ENCODE measurements around the gene CA9. TPM values are rescaled to one million over a fixed set of nuclear protein-coding genes. Genes with fewer than 3 reads are reported as not detected.

The CA9 gene
- total and polyA plus RNA-seq, 7 experiments from 2014 or later = 0.36 TPM; not detected in 6

DNA sequence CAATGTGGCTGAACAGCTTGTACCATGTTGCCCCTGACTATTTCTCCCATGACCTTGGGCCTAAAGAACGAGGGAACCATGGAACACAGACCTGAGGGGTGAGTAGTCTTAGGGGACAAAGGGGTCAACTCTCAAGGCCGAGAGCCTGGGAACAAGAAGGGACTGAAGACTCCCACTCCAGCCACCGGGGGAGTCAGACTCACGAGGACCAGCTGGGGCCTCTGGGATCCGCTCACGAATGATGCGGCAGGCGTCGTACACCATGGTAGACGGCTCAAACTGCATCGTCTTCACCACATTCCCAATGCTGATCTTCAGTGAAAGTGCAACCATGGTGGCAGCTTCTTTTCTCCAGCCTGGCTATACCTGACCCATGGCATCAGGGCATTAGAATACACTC, 51.6 kb downstream of the CA9 start:
- no peaks in the 10 kb centered on the region for H3K27me3 Mint-ChIP-seq

DNA sequence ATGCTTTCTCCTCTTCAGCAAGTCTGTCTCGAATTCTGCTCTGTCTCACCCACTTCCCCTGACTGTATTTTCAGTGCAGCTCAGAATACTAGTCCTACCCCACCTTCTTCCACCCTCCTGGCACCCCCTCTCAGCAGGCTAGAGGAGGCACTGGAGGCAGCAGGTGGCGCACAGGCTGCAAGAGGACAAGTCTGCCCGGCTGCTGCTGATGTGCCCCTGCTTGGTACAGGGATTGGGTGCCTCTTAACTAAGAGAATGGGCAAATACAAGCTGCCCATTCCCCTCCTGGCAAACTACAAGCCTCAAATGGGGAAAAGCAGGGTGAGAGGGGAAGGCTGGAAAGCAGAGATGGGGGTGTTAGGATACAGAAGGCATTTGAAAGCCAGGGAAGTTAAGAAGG, 53.2 kb downstream of the CA9 start:
- H3K9me3 ChIP-seq (ENCODE audit: control insufficient read depth in 2 of 3, low read length in 3 of 3) = no peaks in the 10 kb centered on the region
- Mint-ChIP-seq H3K9me3 (peaks cover 0 to 2% (median 0%) of the 10 kb centered on the region in 11 donors), H3K4me1 (peaks cover 0 to 23% (median 8%) of the 10 kb centered on the region in 7 donors), H3K36me3 (peaks cover 10 to 31% (median 21%) of the 10 kb centered on the region in 5 donors), H3K4me3 (peak overlapping the region in 7 of 10 donors; percentile 34 to 73 (median 61)), H3K27me3 (no peaks in the 10 kb centered on the region), H3K27ac (peak overlapping the region in 7 of 9 donors; percentile 28 to 92 (median 81))
- CTCF ChIA-PET = interaction anchor here (1.0 to 6.4 kb wide), 8 partner anchors 10 to 110 kb away, joined by 3 to 50 read pairs (median 5); partner anchors contain the start of genes CCDC107 and RMRP
- H3K27me3 ChIP-seq (ENCODE audit: control insufficient read depth in 2 of 2, insufficient read depth in 2 of 2, low read length in 2 of 2) = no peaks in the 10 kb centered on the region
- H3K4me1 ChIP-seq (ENCODE audit: control insufficient read depth in 2 of 2, insufficient read depth in 2 of 2, low read length in 2 of 2) = peaks cover 44 to 46% of the 10 kb centered on the region in 2 donors
- intact Hi-C loops (cut with micrococcal nuclease) = no loop called here
- peak; percentile 62 for ATAC-seq
- H3K36me3 ChIP-seq (ENCODE audit: control insufficient read depth in 2 of 3, insufficient read depth in 3 of 3, low read length in 3 of 3) = peaks cover 19 to 38% (median 30%) of the 10 kb centered on the region in 3 experiments
- POLR2A ChIA-PET = interaction anchor here (0.7 to 3.3 kb wide), 8 partner anchors 9 to 1088 kb away, joined by 3 to 22 read pairs (median 4); partner anchors contain the start of genes CCDC107, GBA2, RGP1 and RMRP
- peak overlapping the region; percentile 46 for H3K27ac ChIP-seq (ENCODE audit: low read depth, low read length)
- no peak overlapping the region for H3K4me3 ChIP-seq (ENCODE audit: low read length)
- DNase-seq = peak in 7 of 9 donors; percentile 37 to 61 (median 52)

More for the DNA sequence above, 51.6 kb downstream of the CA9 start:
- H3K36me3 ChIP-seq (ENCODE audit: control insufficient read depth in 2 of 3, insufficient read depth in 3 of 3, low read length in 3 of 3) = peaks cover 27 to 53% (median 45%) of the 10 kb centered on the region in 3 experiments
- intact Hi-C loops (cut with micrococcal nuclease) = no loop called here
- H3K27ac ChIP-seq (ENCODE audit: low read depth, low read length) = no peak overlapping the region
- H3K4me3 ChIP-seq (ENCODE audit: low read length) = no peak overlapping the region
- H3K9me3 Mint-ChIP-seq = peaks cover 0 to 2% (median 0%) of the 10 kb centered on the region in 11 donors
- no peak overlapping the region for H3K4me3 Mint-ChIP-seq
- H3K27me3 ChIP-seq (ENCODE audit: control insufficient read depth in 2 of 2, insufficient read depth in 2 of 2, low read length in 2 of 2) = no peaks in the 10 kb centered on the region
- H3K4me1 ChIP-seq (ENCODE audit: control insufficient read depth in 2 of 2, insufficient read depth in 2 of 2, low read length in 2 of 2) = peaks cover 36% of the 10 kb centered on the region in 2 donors
- ChIA-PET POLR2A (interaction anchor here (0.6 to 1.3 kb wide), 3 partner anchors 26 to 113 kb away, joined by 3 to 5 read pairs (median 4); no protein-coding TSS in a partner anchor), CTCF (interaction anchor here (0.9 to 1.6 kb wide), 2 partner anchors 13 to 78 kb away, joined by 3 read pairs; no protein-coding TSS in a partner anchor)
- no peak for ATAC-seq
- DNase-seq = no peak
- H3K4me1 Mint-ChIP-seq = peaks cover 0 to 23% (median 8%) of the 10 kb centered on the region in 7 donors
- H3K27ac Mint-ChIP-seq = no peak overlapping the region
- H3K36me3 Mint-ChIP-seq = peaks cover 16 to 32% (median 29%) of the 10 kb centered on the region in 5 donors
- H3K9me3 ChIP-seq (ENCODE audit: control insufficient read depth in 2 of 3, low read length in 3 of 3) = no peaks in the 10 kb centered on the region

DNA sequence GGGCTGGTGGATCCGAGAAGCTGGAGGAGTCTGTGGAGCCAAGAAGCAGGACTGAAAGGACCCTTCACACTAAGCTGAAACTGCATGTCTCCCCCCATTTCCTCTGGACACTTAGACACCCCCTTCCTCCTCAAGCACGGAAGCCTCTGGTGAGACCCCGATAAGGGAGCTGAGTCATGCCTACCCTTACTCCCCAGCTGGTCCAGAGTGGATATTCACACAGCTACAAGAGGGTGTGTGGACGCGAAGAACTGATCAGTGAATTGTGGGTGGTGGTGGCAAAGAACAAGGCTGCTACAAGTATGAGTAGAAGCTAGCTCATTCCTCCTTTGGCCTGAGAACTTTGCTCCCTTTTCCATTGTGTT, 53.9 kb downstream of the CA9 start:
- H3K4me3 Mint-ChIP-seq = no peak overlapping the region
- ATAC-seq = no peak
- intact Hi-C loops (cut with micrococcal nuclease) = loop anchor here in 1 of 2 donors (2.0 kb wide), 1 partner anchor 31 kb away; no protein-coding TSS in a partner anchor
- peaks cover 0 to 2% (median 0%) of the 10 kb centered on the region in 11 donors for H3K9me3 Mint-ChIP-seq
- Histone ChIP-seq H3K27me3 (ENCODE audit: control insufficient read depth in 2 of 2, insufficient read depth in 2 of 2, low read length in 2 of 2) (no peaks in the 10 kb centered on the region), H3K4me1 (ENCODE audit: control insufficient read depth in 2 of 2, insufficient read depth in 2 of 2, low read length in 2 of 2) (peaks cover 44 to 47% of the 10 kb centered on the region in 2 donors), H3K36me3 (ENCODE audit: control insufficient read depth in 2 of 3, insufficient read depth in 3 of 3, low read length in 3 of 3) (peaks cover 15 to 34% (median 23%) of the 10 kb centered on the region in 3 experiments), H3K27ac (ENCODE audit: low read depth, low read length) (peak overlapping the region; percentile 46), H3K9me3 (ENCODE audit: control insufficient read depth in 2 of 3, low read length in 3 of 3) (no peaks in the 10 kb centered on the region), H3K4me3 (ENCODE audit: low read length) (peak overlapping the region; percentile 14)
- ChIA-PET POLR2A (interaction anchor here (0.7 to 3.3 kb wide), 12 partner anchors 12 to 1089 kb away, joined by 3 to 22 read pairs (median 4); partner anchors contain the start of genes CCDC107, GBA2, RGP1 and RMRP), CTCF (interaction anchor here (0.6 to 6.4 kb wide), 12 partner anchors 11 to 112 kb away, joined by 3 to 50 read pairs (median 4); partner anchors contain the start of genes CCDC107 and RMRP)
- H3K27ac Mint-ChIP-seq = peak overlapping the region in 1 of 9 donors; percentile 8
- peaks cover 0 to 20% (median 8%) of the 10 kb centered on the region in 7 donors for H3K4me1 Mint-ChIP-seq
- DNase-seq = no peak
- no peaks in the 10 kb centered on the region for H3K27me3 Mint-ChIP-seq
- H3K36me3 Mint-ChIP-seq = peaks cover 4 to 26% (median 17%) of the 10 kb centered on the region in 5 donors

DNA sequence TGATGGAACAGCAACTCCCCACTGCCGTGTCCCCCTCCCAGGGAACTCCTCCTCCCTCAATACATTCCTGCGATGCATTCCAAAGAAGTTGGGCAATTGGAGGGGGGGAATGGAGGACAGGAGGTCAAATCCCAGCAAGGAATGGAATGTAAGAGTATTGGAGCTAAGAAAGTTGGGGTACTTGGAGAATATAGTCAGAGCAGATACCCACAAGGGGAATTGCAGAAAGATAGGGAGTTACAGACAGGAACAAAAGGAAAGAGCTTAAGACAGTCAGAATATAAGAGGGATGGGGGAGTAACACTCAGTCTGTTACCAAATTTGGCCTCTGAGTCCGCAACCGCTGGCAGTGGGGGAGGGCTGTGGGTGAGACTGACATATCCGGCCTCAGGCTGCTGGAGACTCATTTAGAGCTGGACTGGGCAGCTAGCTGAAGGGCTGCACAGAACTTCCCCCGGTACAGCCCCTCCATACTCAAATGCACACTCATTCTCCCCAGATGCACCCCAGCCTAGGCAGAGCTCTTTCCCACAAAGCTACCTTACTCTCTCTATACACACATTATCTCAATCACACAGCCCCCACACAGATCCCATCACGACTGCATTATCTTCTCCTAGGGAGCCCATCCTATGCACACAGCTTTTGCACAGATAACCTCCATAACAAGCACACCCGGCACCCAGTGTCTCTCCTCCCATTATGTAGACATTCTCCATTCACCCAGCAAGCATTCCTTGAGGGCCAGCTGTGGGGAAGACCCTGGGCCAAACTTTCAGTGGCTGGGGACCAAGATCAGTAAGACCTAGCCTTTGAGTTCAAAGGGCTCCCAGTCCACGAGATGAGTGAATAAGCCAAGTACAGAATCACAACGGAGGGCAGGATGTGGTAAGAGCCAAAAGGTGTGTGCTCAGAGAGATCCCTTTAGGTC, 54.6 kb downstream of the CA9 start:
- Mint-ChIP-seq H3K27ac (no peak overlapping the region), H3K36me3 (peaks cover 4 to 24% (median 14%) of the 10 kb centered on the region in 5 donors), H3K27me3 (no peaks in the 10 kb centered on the region), H3K9me3 (peaks cover 0 to 2% (median 0%) of the 10 kb centered on the region in 11 donors), H3K4me3 (no peak overlapping the region), H3K4me1 (peaks cover 4 to 25% (median 13%) of the 10 kb centered on the region in 7 donors)
- DNase-seq = peak in 8 of 9 donors; percentile 25 to 49 (median 42)
- H3K4me1 ChIP-seq (ENCODE audit: control insufficient read depth in 2 of 2, insufficient read depth in 2 of 2, low read length in 2 of 2) = peaks cover 50 to 53% of the 10 kb centered on the region in 2 donors
- H3K9me3 ChIP-seq (ENCODE audit: control insufficient read depth in 2 of 3, low read length in 3 of 3) = no peaks in the 10 kb centered on the region
- POLR2A ChIA-PET = interaction anchor here (0.7 to 3.3 kb wide), 21 partner anchors 11 to 1090 kb away, joined by 3 to 22 read pairs (median 3); partner anchors contain the start of genes ARHGEF39, CCDC107, GBA2 and RGP1
- peaks cover 11 to 27% (median 20%) of the 10 kb centered on the region in 3 experiments for H3K36me3 ChIP-seq (ENCODE audit: control insufficient read depth in 2 of 3, insufficient read depth in 3 of 3, low read length in 3 of 3)
- CTCF ChIA-PET = interaction anchor here (1.0 to 6.4 kb wide), 13 partner anchors 10 to 117 kb away, joined by 3 to 50 read pairs (median 6); partner anchors contain the start of genes CCDC107, GBA2, RGP1 and RMRP
- no peak for ATAC-seq
- H3K27ac ChIP-seq (ENCODE audit: low read depth, low read length) = peak overlapping the region; percentile 46
- H3K4me3 ChIP-seq (ENCODE audit: low read length) = peak overlapping the region; percentile 39
- no peaks in the 10 kb centered on the region for H3K27me3 ChIP-seq (ENCODE audit: control insufficient read depth in 2 of 2, insufficient read depth in 2 of 2, low read length in 2 of 2)
- intact Hi-C loops (cut with micrococcal nuclease) = loop anchor here in 1 of 2 donors (2.0 kb wide), 1 partner anchor 32 kb away; no protein-coding TSS in a partner anchor

DNA sequence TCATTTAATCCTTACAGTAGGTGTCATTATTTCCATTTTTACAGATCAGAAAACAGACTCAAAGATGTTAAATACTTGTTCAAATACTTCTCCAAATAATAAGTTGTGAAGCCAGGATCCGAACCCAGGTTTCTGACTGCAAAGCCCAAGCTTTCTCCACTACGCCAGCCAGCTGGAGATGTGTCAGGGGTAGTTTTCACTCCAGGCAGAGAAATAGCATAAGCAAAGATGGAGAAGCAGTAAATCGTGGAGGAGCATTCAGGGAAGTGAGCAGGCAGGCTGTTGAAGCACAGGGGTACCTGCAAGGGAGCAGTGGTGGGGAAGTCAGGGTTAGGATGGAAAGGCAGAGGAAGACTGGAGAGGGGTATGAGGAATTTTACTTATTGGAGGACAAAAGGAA, 55.4 kb downstream of the CA9 start:
- H3K9me3 ChIP-seq (ENCODE audit: control insufficient read depth in 2 of 3, low read length in 3 of 3) = no peaks in the 10 kb centered on the region
- peaks cover 7 to 28% (median 18%) of the 10 kb centered on the region in 7 donors for H3K4me1 Mint-ChIP-seq
- H3K27ac Mint-ChIP-seq = no peak overlapping the region
- DNase-seq = no peak
- ChIA-PET POLR2A (interaction anchor here (0.5 to 4.4 kb wide), 15 partner anchors 11 to 124 kb away, joined by 3 to 39 read pairs (median 3); partner anchors contain the start of genes ARHGEF39, CCDC107, GBA2 and RGP1), CTCF (interaction anchor here (1.0 to 6.4 kb wide), 8 partner anchors 20 to 118 kb away, joined by 3 to 50 read pairs (median 6); partner anchors contain the start of genes CCDC107, GBA2, RGP1 and RMRP)
- H3K36me3 ChIP-seq (ENCODE audit: control insufficient read depth in 2 of 3, insufficient read depth in 3 of 3, low read length in 3 of 3) = peaks cover 5 to 19% (median 12%) of the 10 kb centered on the region in 3 experiments
- H3K27ac ChIP-seq (ENCODE audit: low read depth, low read length) = peak overlapping the region; percentile 46
- H3K4me3 Mint-ChIP-seq = no peak overlapping the region
- no peak for ATAC-seq
- peaks cover 57 to 61% of the 10 kb centered on the region in 2 donors for H3K4me1 ChIP-seq (ENCODE audit: control insufficient read depth in 2 of 2, insufficient read depth in 2 of 2, low read length in 2 of 2)
- peak overlapping the region; percentile 98 for H3K4me3 ChIP-seq (ENCODE audit: low read length)
- H3K27me3 ChIP-seq (ENCODE audit: control insufficient read depth in 2 of 2, insufficient read depth in 2 of 2, low read length in 2 of 2) = no peaks in the 10 kb centered on the region
- H3K36me3 Mint-ChIP-seq = peaks cover 4 to 24% (median 14%) of the 10 kb centered on the region in 5 donors
- H3K27me3 Mint-ChIP-seq = no peaks in the 10 kb centered on the region
- H3K9me3 Mint-ChIP-seq = peaks cover 0 to 2% (median 0%) of the 10 kb centered on the region in 11 donors
- intact Hi-C loops (cut with micrococcal nuclease) = loop anchor here in 1 of 2 donors (1.0 to 2.0 kb wide), 2 partner anchors 32 to 240 kb away; no protein-coding TSS in a partner anchor

Data from naive thymus-derived CD4-positive, alpha-beta T cell (primary cell).